Astrocyte of the hippocampus (primary cell): Measurements from ENCODE around the gene CPSF3.
"Not testable (repeated sequence)": the region's sequence is repeated elsewhere in the genome, so short reads cannot be mapped to it uniquely, and the experiment has no call there.

Experiments used
- DNase-seq: peaks from one replicate; pipeline ENCODE4 v3.0.0; 2011; ENCODE audit warnings: low read depth, low spot score

CPSF3 gene

DNA sequence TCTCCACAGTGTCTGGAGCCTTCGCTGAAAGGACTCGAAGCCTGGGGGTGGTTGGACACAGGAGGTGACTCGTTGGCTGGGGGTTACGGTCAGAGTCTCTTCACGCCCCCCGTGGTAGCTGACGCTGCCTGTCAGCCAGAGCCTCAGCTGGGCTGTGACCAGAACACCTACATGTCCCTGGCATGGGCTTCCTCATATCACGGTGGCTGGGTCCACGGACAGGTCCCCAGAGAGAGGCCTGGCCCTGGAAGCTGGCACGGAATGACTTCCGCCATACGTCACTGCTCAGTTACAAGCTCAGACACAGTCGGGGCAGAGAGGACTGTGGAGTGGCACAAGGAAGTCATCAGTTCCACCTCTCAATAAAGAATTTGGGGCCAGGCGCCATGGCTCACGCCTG is 28.6 kb upstream of the CPSF3 start:
- no peak for DNase-seq

DNA sequence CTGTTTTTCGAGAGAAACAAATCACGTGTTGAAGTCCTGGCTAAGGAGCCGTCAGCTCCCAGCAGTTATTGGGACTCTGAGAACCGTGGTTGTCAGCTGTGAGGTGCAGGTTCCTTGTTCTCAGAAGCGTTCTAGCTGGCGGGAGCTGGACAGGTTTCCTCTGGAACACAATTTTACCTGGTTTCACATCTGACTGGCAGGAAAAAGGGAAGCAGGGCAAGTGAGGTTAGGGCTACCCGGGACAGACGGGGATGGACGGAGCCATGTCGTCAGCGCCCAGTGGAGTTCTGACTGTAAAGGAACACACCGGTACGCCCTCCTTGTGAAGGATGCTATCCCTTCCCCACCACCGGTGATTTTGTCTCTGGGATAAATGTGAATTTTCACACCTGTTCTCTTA is 26.3 kb upstream of the CPSF3 start:
- no peak for DNase-seq

DNA sequence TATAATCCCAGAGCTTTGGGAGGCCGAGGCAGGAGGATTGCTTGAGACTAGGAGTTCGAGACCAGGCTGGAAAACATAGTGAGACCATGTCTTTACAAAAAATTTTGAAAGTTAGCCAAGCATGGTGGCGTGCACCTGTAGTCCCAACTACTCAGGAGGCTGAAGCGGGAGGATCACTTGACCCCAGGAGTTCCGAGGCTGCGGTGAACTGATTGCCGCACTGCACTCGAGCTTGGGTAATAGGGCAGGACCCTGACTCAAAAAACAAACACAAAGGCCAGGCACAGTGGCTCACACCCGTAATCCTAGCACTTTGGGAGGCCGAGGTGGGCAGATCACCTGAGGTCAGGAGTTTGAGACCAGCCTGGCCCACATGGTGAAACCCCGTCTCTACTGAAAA is 25.2 kb upstream of the CPSF3 start:
- DNase-seq, result not testable (repeated sequence)

DNA sequence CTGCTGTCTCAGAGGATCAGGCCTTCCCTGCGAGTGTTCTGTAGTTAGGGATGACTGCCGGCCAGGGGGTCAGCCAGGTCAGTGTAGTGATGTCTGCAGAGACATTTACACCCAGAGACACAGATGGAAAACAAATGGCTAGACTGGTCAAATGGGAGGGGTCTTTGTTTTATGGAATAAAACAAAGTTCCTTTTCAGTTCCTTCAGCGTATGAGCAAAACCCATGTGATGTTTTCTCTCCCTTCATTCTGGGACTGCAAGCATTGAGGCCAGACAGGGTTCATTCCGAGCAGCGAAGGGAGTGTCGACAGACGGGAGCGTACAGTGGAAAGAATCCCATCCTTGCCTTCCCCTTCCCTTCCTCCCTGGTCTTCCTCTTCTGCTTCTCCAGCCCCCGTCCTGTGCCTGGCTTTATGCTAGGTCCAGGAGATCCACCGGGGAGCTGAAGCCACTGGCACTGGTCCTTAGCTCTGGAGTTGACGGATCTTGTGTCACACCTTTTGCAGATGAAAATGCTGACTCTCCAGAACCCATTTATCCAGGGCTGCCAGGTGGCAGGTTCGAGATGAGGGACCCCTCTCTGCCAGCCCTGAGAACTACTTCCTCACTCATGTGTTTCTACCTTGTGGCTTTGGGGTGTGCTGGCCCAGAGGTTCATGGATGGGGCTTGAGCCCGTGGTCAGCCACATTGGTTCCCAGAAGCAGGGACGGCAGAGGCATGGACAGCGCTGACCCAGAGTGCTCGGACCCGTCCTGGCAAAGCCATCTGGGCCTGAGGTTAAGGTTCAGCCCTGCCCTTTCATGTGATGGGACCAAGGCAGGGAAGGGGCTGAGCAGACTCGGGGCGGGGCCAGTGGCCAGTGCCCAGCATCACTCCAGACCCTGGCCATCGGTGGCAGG is 24.3 kb upstream of the CPSF3 start:
- no peak for DNase-seq

DNA sequence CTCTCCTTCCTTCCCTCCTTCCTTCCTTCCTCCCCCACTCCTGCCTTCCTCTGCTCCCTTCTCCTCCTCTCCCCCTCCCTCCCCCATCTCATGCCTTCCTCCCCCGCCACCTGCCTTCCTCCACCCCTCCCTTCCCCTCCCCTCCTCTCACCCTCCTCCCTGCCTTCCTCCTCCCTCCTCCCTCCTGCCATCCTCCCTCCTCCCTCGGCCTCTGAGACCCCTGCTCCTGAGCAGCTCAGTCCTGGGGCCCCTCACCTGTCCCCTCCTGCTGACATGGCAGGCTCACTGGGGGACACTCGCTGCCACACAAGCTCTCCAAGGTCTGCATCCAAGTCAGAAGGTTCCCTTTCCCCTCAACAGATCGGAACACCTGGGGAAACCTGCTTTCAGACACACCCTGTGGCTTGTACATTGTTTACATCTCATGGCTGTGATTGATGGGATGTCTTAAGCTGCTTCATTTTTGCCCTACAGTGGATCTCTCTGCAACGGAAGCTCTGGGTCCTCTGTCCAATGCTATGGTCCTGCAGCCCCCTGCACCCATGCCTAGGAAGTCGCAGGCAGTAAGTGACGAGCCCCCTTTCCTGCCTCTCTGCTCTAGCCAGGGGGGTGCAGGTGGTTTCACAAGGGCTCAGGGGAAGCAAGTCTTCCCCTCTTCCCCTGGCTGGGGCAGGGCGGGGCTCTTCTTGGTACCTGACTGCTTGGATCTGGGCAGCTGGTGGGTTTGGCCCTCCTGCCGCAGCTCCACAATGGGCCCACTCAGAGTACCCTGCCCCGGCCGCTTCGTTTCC is 23.0 kb upstream of the CPSF3 start:
- no peak for DNase-seq

DNA sequence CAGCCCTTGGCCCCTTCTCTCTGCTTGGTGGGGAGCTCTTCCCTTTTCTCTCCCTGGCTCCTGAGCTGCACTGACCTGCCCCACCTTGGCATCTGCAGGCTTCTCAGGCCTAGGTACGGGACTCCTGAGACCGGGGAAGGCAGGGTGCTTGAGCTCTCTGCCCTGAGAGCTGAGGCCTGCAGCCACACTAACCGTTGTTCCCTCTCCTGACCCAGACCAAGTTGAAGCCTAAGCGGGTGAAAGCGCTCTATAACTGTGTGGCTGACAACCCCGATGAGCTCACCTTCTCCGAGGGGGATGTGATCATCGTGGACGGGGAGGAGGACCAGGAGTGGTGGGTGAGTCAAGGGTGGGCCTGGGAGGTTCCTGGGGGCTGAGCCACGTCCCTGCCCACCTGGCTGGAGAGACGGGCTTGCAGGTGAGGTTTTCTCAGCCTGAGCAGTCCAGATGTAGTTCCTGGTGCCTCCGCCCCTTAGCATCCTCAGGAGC is 22.4 kb upstream of the CPSF3 start:
- DNase-seq, result no peak

DNA sequence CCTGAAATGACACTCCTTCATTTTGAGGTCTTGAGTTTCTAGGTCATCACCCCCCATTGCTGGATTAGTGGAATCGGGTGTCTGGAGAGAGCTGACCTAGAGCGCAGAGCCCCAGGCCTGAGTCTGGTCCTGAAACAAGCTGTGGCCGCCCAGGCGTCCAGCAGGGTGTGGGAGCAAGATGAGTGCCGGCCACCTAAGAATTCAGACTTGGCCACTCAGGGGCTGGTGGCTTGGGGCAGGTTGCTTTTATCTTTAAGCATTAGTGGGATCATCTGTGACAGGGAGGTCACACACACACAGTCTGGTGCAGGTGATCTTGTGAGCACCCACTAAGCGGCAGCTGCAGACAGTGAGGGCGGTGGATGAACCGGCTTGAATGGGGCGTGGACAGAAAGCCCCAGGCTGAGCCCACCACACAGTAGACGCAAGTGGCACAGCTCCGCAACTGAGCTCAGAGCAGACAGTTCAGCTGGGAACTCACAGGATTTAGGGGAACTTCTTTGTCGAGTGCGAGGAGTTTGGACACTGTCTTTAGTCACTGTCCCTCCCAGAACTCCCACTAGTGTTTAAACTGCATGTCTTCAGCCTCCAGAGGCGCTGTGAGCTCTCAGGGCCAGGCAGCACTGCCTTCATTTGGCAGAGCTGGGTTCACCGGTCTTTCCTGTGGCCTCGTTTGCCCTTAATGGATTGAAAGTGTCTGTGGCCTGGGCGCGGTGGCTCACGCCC is 21.6 kb upstream of the CPSF3 start:
- no peak for DNase-seq

DNA sequence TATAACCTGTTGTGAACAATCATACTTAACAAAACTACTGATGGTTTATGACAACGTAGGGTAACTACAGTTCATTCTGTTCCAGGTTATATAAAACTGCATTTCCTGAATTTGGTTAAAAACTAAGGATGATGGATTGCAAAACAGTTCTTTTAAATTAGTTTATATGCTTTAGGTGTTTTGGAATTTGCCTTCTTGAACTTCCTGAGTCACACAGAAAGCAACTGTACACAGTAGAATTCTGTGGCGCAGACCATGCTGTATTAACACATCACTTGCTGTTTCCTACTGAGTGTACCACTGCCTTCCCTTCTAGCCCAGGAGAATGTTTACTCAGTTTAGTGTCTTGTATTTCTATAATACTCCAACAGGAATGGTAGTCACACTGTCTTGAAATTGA is 19.5 kb upstream of the CPSF3 start:
- DNase-seq, result no peak

DNA sequence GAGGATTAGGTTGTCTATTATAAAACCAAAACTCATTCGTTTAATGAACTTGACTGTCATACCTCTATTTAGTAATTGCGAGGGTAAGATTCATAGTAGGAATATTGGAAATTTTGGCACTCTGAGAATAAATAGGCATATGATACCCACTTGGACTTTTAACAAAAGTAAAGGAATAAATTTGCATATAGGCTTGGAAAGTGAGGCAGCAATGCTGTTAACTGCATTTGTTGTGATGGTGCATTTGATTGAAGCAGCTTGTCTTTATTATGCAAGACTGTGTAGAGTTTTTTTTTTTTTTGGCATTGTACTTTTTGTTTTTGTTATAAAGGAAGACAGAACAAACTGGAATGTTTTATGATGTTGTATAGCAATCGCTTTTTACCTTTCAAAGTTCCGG is 19.0 kb upstream of the CPSF3 start:
- no peak for DNase-seq

DNA sequence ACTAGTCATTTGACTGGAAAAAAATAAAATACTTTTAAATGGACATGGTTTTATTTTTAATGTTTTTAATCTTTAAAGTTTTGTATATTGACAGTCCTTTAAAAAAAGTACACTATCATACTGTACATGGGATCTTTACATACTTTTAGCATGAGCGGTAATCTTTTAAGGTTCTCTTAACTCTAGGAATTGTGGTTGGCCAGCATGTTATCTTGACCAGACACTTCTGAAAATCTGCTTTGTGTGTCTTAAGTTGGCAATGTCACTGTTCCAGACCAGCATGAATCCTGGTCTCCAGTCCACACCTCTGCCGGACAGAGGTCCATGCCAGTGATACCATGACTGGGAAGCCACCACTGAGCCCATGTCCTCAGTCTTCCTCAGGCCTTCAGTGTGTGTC is 17.8 kb upstream of the CPSF3 start:
- DNase-seq, result no peak

DNA sequence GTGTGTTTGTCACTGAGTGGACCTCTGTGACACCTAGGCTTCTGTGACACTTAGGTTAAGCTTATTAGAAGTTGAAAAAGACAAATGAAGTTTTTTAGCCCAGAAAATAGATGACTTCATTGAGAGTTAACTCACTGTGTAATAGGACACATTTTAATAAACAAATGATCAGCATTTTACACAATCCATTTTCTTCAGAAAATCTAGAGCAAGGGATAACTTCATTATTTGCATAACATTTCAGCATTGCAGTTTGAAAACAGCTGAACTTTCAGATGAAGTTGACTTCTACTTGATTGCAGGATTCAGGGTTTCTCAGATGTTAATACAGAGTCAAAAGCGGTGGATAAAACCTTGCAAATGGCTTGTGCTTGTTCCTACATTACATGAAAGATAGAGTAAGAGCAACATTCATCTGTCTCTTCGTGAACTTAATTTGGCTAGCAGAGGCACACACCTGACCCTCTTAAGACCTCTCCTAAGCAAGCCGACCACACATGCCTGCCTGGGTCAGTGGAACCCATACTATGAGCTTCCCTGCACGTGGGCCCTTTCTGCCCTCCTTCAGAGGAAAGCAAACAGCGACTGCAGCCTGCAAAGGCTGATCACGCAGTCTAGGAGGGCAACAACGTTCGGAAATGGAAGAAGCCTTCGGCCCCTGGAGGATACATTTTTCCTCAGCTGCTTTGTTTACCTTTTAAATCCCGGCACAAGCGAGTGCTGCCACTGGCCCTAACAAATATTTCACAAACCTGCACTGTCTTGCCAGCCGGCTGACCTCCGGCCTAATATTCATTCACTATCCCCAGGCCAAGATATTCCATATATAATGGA is 16.7 kb upstream of the CPSF3 start:
- DNase-seq, result no peak

DNA sequence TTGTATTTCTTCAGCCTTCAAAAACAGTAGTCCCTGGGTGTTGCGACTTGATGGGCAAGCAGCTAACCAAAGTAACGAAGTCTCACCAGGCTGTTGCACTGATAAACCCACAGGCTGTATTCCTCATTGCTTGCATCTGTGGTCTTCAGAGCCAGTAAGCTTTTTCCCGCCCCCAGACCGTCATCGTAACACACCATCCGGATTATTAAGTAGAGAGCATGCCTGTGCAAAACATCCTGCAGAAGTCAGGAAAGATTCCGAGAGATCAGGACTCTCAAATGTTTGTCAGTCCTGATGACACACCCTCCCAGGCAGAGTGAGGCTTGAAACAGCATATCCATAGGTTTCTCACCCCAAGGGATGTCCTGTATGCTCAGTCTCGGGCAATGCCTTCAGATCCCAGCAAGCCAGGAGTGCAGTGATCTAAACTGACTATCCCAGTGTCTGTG is 16.1 kb upstream of the CPSF3 start:
- DNase-seq, result no peak

DNA sequence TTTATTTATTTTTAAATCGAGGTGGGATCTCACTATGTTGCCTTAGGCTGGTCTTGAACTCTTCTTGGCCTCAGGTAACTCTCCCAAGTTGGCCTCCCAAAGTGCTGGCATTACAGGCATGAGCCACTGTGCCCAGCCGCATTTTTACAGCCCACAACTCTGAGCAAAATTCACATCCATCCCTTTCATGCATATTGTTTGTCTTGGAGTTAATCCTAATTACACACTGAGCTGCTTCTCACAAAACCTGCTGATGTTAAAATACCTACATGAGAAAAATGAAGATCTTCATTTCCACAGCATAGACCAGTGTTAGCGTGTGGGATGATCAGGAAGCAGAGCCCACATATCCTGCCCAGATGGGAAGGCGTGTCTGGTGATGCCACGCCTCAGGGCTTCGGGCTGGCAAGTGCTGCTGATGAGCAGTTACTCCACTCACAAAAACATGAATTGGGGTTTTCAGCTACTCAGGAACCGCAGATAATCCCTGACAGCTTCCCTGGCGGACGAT is 14.8 kb upstream of the CPSF3 start:
- peak; percentile 83 for DNase-seq

DNA sequence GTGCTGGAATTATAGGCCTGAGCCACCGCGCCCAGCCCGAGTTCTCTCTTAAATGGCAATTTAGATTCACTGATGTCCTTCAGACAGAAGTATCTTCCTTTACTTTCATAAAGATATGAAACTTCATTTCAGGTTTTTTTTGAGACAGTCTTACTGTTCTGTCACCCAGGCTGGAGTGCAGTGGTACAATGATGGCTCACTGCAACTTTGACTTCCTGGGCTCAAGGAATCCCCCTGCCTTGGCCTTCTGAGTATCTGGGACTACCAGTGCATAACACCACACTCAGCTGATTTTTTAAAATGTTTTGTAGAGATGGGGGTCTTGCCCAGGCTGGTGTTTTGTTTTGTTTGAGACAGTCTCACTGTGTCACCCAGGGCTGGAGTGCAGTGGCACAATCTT is 13.3 kb upstream of the CPSF3 start:
- no peak for DNase-seq

DNA sequence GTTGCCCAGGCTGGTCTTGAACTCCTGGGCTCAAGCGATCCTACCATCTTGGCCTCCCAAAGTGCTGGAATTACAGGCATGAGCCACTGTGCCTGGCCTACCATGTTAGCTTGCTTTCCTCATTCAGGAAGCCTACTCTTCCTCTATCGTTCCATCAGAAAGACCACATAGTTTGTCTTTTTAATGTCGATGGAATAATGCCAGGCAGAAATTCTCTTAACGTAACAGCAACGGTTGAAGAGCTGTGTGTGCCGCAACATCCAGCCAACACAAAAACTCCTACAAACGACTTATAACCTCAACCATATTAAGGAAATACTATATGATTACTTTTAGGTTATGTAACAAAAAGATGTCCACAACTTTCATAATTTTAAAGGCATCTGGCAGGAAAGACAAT is 10.7 kb upstream of the CPSF3 start:
- DNase-seq, result no peak

DNA sequence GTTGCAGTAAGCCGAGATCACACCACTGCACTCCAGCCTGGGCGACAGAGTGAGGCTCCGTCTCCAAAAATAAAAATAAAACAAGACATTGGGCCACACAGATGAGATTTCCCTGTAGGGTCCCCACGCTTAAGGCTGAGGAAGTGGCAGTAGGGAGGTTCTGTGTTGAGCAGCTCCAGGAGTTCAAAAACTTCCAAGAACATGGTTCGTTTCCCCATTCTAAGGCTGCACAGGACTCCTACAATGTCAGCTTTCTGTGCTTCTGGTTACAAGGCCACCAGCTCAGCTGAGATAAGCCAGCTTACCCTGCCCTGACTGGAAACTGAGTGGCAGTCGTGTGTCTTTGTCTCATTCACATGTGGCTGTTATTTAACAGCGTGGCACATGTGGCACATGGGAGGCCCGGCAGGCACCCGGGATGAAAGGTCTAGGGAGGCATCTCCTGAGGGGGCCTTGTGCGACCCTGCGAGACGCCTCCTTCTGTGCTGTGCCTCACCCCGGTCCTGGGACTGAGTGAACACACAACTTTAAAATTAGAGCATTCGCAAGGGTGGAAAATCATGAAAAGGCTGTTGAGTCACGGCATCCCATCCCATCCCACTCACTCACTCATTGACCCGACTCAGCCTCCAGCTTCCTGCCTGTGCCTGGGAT is 7.8 kb upstream of the CPSF3 start:
- DNase-seq, result no peak

DNA sequence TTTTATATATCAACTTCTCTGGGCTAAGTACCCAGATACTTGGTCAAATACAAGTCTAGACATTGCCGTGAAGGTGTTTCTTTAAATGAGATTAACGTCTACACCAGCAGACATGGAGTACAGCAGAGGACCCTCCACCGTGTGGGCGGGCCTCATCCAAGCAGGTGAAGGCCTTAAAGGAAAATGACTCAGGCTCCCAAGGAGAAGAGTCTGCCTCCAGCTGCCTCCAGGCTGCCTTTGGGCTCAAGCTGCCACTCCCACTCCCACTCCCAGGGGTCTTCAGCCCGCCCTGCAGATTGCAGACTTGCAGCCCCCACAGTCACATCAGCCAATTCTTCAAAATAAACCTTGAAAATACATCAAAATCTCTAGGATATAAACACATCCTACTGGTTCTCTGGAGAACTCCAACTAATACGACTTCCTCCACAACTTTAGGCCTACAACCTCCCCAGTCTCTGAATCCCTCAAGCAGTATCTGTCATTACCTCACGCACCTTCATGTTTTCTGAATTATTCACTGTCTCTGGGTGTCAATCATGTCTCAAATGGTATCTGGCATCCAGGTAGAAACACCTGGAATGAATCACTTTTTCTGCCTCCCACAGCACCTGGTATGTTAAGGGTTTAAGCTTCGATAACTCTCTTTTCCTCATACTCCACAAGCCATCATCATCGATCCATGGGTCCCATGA is 7.0 kb upstream of the CPSF3 start:
- no peak for DNase-seq

DNA sequence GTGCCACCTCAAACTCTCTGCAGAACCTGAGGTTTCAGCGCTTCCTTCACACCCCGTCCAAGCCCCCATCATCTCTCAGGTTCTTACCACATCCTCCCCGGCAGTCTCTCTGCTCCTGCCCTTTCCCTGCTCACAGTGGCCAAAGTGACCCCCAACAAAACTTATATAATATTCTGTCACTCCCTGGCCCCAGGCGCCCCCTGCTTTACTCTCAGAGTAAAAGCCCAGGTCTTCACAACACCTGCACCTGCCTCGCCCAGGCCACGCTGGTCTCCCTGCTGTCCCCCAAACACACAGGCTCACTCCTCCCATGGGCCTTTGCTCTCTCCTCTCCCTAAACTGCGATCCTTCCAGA is 6.5 kb upstream of the CPSF3 start:
- DNase-seq, result no peak

DNA sequence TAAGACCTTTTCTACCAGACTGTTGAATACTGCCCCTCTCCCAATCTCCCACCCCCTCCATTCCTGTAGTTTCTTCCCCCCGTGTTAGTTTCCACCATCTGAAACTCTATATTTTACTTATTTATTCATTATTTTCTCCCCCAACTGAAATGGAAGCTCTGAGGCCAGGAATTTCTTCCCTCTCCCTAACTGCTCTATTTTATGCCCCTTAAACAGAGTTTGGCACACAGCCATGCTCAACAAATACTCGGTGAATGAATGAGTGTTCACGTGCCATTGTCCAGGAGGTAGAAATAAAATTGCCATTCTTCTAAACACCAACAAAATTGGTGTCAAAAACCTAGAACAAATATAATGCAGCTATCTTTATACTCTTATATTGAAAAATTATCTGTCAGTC is 5.7 kb upstream of the CPSF3 start:
- peak; percentile 52 for DNase-seq

DNA sequence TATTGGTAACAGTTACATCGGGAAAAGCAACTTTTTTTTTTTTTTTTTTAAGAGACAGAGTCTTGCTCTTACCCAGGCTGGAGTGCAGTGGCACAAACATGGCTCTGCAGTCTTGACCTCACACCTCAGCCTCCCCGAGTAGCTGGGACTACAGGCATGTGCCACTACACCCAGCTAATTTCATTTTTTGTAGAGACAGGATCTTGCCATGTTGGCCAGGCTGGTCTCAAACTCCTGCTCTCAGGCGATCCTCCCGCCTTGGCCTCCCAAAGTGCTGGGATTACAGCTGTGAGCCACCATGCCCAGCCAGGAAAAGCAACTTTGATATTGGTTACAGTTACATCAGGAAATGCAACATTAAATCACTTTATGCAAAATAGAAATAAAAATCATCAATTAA is 4.7 kb upstream of the CPSF3 start:
- DNase-seq, result no peak
